ENCODE measurements around the gene MCRS1.
"Not testable (repeated sequence)": the region's sequence is repeated elsewhere in the genome, so short reads cannot be mapped to it uniquely, and the experiment has no call there.

The MCRS1 gene

GRCh38 chr12:49539406-49540228 is 28.3 kb downstream of the MCRS1 start:
- no peak for DNase-seq

GRCh38 chr12:49538510-49539403 is 29.2 kb downstream of the MCRS1 start, which contains the start of gene KCNH3:
TSS of gene KCNH3 (plus strand) at chr12:49539030. CDS start at chr12:49539417, 387 bp downstream.
- no peak for DNase-seq

GRCh38 chr12:49537752-49538509 is 30.0 kb downstream of the MCRS1 start:
- no peak for DNase-seq

GRCh38 chr12:49537231-49537751 is 30.7 kb downstream of the MCRS1 start:
- DNase-seq: no peak

- DNase-seq: no peak
Observed at GRCh38 chr12:49536526-49537071, 31.3 kb downstream of the MCRS1 start.

- DNase-seq: no peak
Observed at GRCh38 chr12:49535921-49536525, 31.9 kb downstream of the MCRS1 start.

- DNase-seq: no peak
Observed at GRCh38 chr12:49534731-49535278, 33.1 kb downstream of the MCRS1 start.

- DNase-seq: not testable (repeated sequence)
Observed at GRCh38 chr12:49534122-49534521, 33.8 kb downstream of the MCRS1 start.

- DNase-seq: no peak
Observed at GRCh38 chr12:49533331-49533730, 34.6 kb downstream of the MCRS1 start.

GRCh38 chr12:49531745-49532144 is 36.2 kb downstream of the MCRS1 start:
- DNase-seq: no peak

- DNase-seq: no peak
Observed at GRCh38 chr12:49529414-49529813, 38.5 kb downstream of the MCRS1 start.

- DNase-seq: no peak
Observed at GRCh38 chr12:49527361-49528130, 40.4 kb downstream of the MCRS1 start.

- no peak for DNase-seq
Observed at GRCh38 chr12:49525942-49526341, 42.0 kb downstream of the MCRS1 start.

- no peak for DNase-seq
Observed at GRCh38 chr12:49524660-49525324, 43.1 kb downstream of the MCRS1 start.

GRCh38 chr12:49521389-49521788 is 46.6 kb downstream of the MCRS1 start:
- no peak for DNase-seq

- no peak for DNase-seq
Observed at GRCh38 chr12:49519574-49519936, 48.4 kb downstream of the MCRS1 start.

GRCh38 chr12:49518914-49519573 is 48.9 kb downstream of the MCRS1 start:
- no peak for DNase-seq

GRCh38 chr12:49515266-49515665 is 52.7 kb downstream of the MCRS1 start:
- DNase-seq: no peak

- DNase-seq: no peak
Observed at GRCh38 chr12:49512546-49512945, 55.4 kb downstream of the MCRS1 start.

- DNase-seq: no peak
Observed at GRCh38 chr12:49511410-49511809, 56.5 kb downstream of the MCRS1 start.

All from GOT3 (cell line).